ENCODE results near the gene SLC44A2.
A peak's percentile ranks its signal among the peaks of the same experiment; 100 is the strongest.

The SLC44A2 gene

GRCh38 chr19:10625003-10625761, at the start of gene SLC44A2:
TSS of gene SLC44A2 (plus strand) at chr19:10625553. CDS start at chr19:10625634, 81 bp downstream.
- no peak for DNase-seq

GRCh38 chr19:10577951-10578350, 47.4 kb upstream of the SLC44A2 start:
- DNase-seq, result no peak

- DNase-seq, result peak; percentile 52
Measured at GRCh38 chr19:10580979-10581631, 44.2 kb upstream of the SLC44A2 start.

- no peak for DNase-seq
Measured at GRCh38 chr19:10582091-10582490, 43.3 kb upstream of the SLC44A2 start.

- DNase-seq, result no peak
Measured at GRCh38 chr19:10583036-10583776, 42.1 kb upstream of the SLC44A2 start.

- no peak for DNase-seq
Measured at GRCh38 chr19:10586396-10586795, 39.0 kb upstream of the SLC44A2 start.

GRCh38 chr19:10587022-10587838, 38.1 kb upstream of the SLC44A2 start, which contains the start of gene AP1M2:
TSS of gene AP1M2 (minus strand) at chr19:10587312. CDS start at chr19:10587231, 81 bp downstream.
- DNase-seq, result no peak

- DNase-seq, result no peak
Measured at GRCh38 chr19:10587839-10588150, 37.6 kb upstream of the SLC44A2 start.

GRCh38 chr19:10593148-10593547, 32.2 kb upstream of the SLC44A2 start:
- no peak for DNase-seq

- no peak for DNase-seq
Measured at GRCh38 chr19:10593820-10594637, 31.3 kb upstream of the SLC44A2 start.

- DNase-seq, result no peak
Measured at GRCh38 chr19:10600149-10600548, 25.2 kb upstream of the SLC44A2 start.

- DNase-seq, result no peak
Measured at GRCh38 chr19:10601999-10602329, 23.4 kb upstream of the SLC44A2 start.

- DNase-seq, result peak; percentile 31
Measured at GRCh38 chr19:10602330-10603083, 22.8 kb upstream of the SLC44A2 start.

- DNase-seq, result no peak
Measured at GRCh38 chr19:10603084-10603872, 22.1 kb upstream of the SLC44A2 start.

GRCh38 chr19:10603873-10604459, 21.4 kb upstream of the SLC44A2 start:
- DNase-seq, result no peak

GRCh38 chr19:10604460-10604980, 20.8 kb upstream of the SLC44A2 start:
- no peak for DNase-seq

- DNase-seq, result no peak
Measured at GRCh38 chr19:10611907-10612306, 13.4 kb upstream of the SLC44A2 start.

GRCh38 chr19:10612499-10613119, 12.7 kb upstream of the SLC44A2 start:
- no peak for DNase-seq

GRCh38 chr19:10615429-10616023, 9.8 kb upstream of the SLC44A2 start:
- DNase-seq, result no peak
